GM12864 (cell line): ENCODE results near the gene CDK14.

ENCODE experiments used
- DNase-seq: peaks from one replicate; pipeline ENCODE4 v3.0.0-alpha.2; 2011; ENCODE audit warnings: low read depth
- H3K4me3 ChIP-seq: 2 replicates; pipeline ENCODE4 v1.5.1; 2011; ENCODE audit warnings: mild to moderate bottlenecking, low read depth, low read length, control low read depth
- TF ChIP-seq, protein P1 (sequence below): IDR thresholded peaks from 2 replicates; pipeline ENCODE4 v1.5.1; 2011; ENCODE audit warnings: low read depth, mild to moderate bottlenecking, moderate library complexity, low read length, control low read depth, inconsistent platforms; ENCODE audit errors: missing control alignments

CDK14 gene

DNA sequence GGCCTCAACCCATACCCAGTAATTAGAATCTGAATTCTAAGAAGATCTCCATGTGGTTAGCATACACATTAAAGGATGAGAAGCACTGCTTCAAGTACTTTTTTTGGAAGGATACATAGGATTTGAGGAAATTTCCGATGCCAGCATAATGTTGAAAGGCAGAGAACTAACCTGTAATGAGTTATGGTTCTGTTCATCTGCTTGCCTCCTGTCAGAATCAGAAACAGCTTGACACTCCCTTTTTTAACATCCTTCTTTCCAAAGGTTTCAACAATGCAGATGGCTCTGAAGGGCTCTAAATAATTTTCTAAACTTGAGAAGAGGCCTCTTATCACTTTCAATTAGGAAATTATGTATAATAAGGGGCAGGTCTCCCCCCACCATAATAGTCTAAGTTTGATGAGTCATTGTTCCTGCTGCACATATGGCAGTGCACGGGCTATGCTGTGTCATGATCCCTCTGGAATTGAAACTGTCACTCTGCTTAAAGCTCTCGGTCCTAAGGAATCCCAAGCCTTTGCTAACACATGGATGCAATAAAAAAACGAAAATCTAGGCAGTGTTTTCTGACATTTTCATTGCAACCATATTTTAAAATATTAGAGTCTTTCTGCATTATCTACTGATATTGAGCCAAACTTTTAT, 376.9 kb downstream of the CDK14 start:
- no peak for DNase-seq
- H3K4me3 ChIP-seq, result no peak overlapping the region
- TF ChIP-seq, protein P1, sequence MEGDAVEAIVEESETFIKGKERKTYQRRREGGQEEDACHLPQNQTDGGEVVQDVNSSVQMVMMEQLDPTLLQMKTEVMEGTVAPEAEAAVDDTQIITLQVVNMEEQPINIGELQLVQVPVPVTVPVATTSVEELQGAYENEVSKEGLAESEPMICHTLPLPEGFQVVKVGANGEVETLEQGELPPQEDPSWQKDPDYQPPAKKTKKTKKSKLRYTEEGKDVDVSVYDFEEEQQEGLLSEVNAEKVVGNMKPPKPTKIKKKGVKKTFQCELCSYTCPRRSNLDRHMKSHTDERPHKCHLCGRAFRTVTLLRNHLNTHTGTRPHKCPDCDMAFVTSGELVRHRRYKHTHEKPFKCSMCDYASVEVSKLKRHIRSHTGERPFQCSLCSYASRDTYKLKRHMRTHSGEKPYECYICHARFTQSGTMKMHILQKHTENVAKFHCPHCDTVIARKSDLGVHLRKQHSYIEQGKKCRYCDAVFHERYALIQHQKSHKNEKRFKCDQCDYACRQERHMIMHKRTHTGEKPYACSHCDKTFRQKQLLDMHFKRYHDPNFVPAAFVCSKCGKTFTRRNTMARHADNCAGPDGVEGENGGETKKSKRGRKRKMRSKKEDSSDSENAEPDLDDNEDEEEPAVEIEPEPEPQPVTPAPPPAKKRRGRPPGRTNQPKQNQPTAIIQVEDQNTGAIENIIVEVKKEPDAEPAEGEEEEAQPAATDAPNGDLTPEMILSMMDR, result no peak

DNA sequence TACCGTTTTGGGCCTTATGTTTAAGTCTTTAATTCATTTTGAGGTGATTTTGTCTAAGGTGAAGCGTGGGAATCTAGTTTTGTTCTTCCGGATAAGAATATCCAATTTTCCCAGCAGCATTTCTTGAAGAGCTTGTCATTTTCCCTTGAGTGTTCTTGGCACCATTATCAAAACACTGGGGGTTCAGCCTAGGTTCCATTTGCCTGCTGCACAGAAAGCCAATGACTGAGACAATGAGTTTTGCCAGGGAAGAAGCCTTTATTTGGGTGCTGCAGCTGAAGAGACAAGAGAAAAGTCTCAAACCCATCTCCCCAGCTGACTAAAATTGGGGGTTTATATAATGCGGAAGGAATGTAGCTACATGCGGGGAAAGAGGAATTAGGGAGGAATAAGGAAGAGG, 380.9 kb downstream of the CDK14 start:
- DNase-seq, result no peak
- TF ChIP-seq, protein P1, result no peak
- H3K4me3 ChIP-seq, result no peak overlapping the region

DNA sequence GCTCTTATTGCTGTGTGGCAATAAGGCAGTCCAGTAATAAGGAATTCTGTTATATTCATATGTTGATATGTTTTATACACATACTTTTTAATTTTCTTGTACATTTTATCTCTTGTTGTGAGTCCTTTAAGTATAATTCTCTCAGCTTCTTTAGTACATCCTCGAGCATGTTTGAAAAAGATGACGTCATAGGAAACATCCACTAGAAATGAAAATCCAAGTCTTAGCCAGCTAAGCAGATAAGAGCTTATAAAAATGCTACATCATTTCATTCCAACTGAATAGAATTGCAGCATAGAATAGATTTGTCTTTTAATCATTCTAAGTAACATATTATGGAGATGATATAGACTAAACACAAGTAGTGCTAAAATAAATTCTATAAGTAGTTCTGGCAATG, 384.4 kb downstream of the CDK14 start:
- no peak for DNase-seq

DNA sequence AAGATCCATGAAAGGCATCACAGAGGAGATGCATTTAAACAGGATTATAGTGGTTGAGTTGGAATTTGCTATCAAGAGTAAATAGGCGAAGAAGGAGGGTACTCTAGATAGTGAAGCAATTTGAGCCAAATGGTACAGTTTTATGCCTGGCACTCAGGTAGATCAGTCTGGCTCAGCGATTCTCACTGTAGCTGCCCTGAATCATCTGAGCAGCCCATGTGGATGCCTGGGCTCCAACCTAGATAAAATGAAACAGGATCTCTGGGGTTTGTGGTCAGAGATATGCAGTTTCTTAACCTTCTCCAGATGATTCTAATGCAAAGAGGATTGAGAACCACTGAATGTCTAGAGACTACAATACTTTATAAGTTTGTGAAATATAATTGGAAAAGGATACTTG, 386.1 kb downstream of the CDK14 start:
- no peak for DNase-seq
- no peak overlapping the region for H3K4me3 ChIP-seq
- TF ChIP-seq, protein P1, result no peak

More for the DNA sequence above, 384.4 kb downstream of the CDK14 start:
- no peak overlapping the region for H3K4me3 ChIP-seq
- TF ChIP-seq, protein P1, result no peak

DNA sequence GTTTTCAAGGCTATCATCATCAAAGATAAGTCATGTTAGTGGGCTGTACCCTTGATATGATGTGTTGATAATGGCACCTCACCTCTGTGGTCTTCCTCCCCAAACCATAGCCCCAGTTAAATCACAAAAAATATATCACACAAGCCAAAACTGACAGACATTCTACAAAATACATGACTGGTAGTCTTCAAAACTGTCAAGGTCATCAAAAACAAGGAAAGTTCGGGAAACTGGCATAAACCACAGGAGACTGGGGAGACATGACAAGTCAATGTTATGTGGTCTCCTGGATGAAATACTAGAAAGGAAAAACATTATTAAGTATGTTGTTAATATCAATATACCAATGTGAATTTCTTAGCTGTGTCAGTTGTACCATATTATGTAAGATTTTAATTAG, 388.6 kb downstream of the CDK14 start:
- DNase-seq, result no peak
- H3K4me3 ChIP-seq, result no peak overlapping the region
- TF ChIP-seq, protein P1, result no peak

DNA sequence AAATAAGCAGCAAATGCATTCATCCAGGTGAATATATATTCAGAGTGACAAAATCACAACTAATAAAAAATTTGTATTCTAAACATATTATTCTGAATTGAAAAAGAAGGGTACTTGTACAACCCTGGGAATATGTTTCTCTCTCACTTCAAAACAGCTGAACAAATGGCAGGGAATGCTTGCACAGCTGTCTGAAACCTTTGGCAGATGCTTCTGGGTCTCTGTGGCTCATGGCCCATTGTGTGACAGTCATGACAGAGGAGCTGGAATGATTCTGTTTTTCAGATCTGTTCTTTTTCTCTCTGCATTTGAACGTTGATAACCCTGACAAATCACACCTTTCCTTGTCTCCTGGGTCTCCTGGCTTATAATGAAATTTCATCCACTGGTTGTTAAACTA, 392.4 kb downstream of the CDK14 start:
- no peak overlapping the region for H3K4me3 ChIP-seq
- no peak for DNase-seq
- TF ChIP-seq, protein P1, result no peak
